ENCODE results near the gene HCK.

The HCK gene

DNA sequence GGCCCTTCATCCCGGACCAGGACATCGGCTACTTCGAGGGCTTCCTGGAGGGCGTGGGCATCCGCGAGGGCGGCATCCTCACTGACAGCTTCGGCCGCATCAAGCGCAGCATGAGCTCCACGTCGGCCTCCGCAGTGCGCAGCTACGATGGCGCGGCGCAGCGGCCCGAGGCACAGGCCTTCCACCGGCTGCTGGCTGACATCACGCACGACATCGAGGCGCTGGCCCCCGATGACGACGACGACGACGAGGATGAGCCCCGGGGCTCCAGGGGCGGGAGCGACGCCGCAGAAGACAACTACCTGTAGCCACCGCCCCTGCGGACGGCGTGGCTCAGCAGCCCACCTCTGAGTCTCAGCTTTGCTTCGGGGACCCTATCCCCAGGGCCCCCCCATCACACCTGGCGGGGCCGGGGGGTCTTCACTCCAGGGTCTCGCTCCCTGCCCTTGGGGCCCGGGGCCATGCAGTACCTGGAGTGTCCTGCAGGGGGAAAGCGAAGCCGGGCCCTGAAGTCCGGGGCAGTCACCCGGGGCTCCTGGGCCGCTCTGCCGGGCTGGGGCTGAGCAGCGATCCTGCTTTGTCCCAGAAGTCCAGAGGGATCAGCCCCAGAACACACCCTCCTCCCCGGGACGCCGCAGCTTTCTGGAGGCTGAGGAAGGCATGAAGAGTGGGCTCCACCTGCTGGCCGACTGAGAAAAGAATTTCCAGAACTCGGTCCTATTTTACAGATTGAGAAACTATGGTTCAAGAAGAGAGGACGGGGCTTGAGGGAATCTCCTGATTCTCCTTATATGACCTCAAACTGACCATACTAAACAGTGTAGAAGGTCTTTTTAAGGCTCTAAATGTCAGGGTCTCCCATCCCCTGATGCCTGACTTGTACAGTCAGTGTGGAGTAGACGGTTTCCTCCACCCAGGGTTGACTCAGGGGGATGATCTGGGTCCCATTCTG, 20.8 kb upstream of the HCK start (continued):
- TF ChIP-seq ZFP69B (tag by site-specific recombination; IDR thresholded peaks at IDR 0.05) (0 out of 2 replicates have a peak, but pooled peaks have one; percentile 21), ZFHX2 (tag by site-specific recombination; conservative IDR thresholded peaks at IDR 0.05) (no peak), HOXA7 (CRISPR knock-in tag; IDR thresholded peaks at IDR 0.05; ENCODE audit: borderline replicate concordance) (no peak), KLF7 (tag by site-specific recombination; IDR thresholded peaks at IDR 0.05; ENCODE audit: borderline replicate concordance) (no peak), ZBTB8A (tag by site-specific recombination; IDR thresholded peaks at IDR 0.05) (peak; percentile 52), KLF8 (tag by site-specific recombination; IDR thresholded peaks at IDR 0.05) (0 out of 2 replicates have a peak, but pooled peaks have one; percentile 39), ZNF362 (tag by site-specific recombination; IDR thresholded peaks at IDR 0.05) (no peak), ZNF311 (tag by site-specific recombination; IDR thresholded peaks at IDR 0.05; ENCODE audit: borderline replicate concordance) (no peak), ZNF19 (tag by site-specific recombination; IDR thresholded peaks at IDR 0.05; ENCODE audit: low read depth) (no peak), ZNF514 (tag by site-specific recombination; IDR thresholded peaks at IDR 0.05) (no peak), ZNF24 (tag by site-specific recombination; IDR thresholded peaks at IDR 0.05) (no peak; the same call in 1 of the 2 replicates), ZNF626 (tag by site-specific recombination; IDR thresholded peaks at IDR 0.05) (no peak), ZSCAN30 (tag by site-specific recombination; IDR thresholded peaks at IDR 0.05) (0 out of 2 replicates have a peak, but pooled peaks have one; percentile 17), ZNF670 (tag by site-specific recombination; IDR thresholded peaks at IDR 0.05; ENCODE audit: low read depth) (no peak), ZNF510 (tag by site-specific recombination; IDR thresholded peaks at IDR 0.05; ENCODE audit: insufficient replicate concordance) (no peak), ZNF777 (tag by site-specific recombination; IDR thresholded peaks at IDR 0.05; ENCODE audit: borderline replicate concordance) (no peak), REST (tag by site-specific recombination; IDR thresholded peaks at IDR 0.05) (no peak), ZNF2 (tag by site-specific recombination; IDR thresholded peaks at IDR 0.05) (no peak), ZNF394 (tag by site-specific recombination; IDR thresholded peaks at IDR 0.05; ENCODE audit: borderline replicate concordance) (peak; percentile 45; the same call in 1 of the 2 replicates), ZNF202 (tag by site-specific recombination; IDR thresholded peaks at IDR 0.05; ENCODE audit: borderline replicate concordance) (no peak), ZNF223 (tag by site-specific recombination; IDR thresholded peaks at IDR 0.05) (no peak), EGR2 (tag by site-specific recombination; IDR thresholded peaks at IDR 0.05; ENCODE audit: low read depth) (no peak), ZNF473 (tag by site-specific recombination; IDR thresholded peaks at IDR 0.05) (no peak), ZIC2 (tag by site-specific recombination; IDR thresholded peaks at IDR 0.05) (peak; percentile 32), ZNF274 (IDR thresholded peaks at IDR 0.05; ENCODE audit: low read length) (no peak), ZNF274 (tag by site-specific recombination; IDR thresholded peaks at IDR 0.05; ENCODE audit: borderline replicate concordance) (no peak), ZNF114 (tag by site-specific recombination; IDR thresholded peaks at IDR 0.05) (no peak), ZNF791 (tag by site-specific recombination; IDR thresholded peaks at IDR 0.05) (no peak), REPIN1 (tag by site-specific recombination; IDR thresholded peaks at IDR 0.05; ENCODE audit: low read depth) (no peak), GFI1B (tag by site-specific recombination; IDR thresholded peaks at IDR 0.05) (no peak), ZBTB48 (tag by site-specific recombination; IDR thresholded peaks at IDR 0.05) (peak; percentile 48; the same call in 1 of the 2 replicates), ZNF654 (tag by site-specific recombination; IDR thresholded peaks at IDR 0.05; ENCODE audit: low read depth) (peak; percentile 92)
- TF ChIP-seq, protein P1, sequence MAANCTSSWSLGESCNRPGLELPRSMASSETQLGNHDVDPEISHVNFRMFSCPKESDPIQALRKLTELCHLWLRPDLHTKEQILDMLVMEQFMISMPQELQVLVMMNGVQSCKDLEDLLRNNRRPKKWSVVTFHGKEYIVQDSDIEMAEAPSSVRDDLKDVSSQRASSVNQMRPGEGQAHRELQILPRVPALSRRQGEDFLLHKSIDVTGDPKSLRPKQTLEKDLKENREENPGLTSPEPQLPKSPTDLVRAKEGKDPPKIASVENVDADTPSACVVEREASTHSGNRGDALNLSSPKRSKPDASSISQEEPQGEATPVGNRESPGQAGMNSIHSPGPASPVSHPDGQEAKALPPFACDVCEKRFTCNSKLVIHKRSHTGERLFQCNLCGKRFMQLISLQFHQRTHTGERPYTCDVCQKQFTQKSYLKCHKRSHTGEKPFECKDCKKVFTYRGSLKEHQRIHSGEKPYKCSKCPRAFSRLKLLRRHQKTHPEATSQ (tag by site-specific recombination; IDR thresholded peaks at IDR 0.05): no peak
- TF ChIP-seq, protein P2, sequence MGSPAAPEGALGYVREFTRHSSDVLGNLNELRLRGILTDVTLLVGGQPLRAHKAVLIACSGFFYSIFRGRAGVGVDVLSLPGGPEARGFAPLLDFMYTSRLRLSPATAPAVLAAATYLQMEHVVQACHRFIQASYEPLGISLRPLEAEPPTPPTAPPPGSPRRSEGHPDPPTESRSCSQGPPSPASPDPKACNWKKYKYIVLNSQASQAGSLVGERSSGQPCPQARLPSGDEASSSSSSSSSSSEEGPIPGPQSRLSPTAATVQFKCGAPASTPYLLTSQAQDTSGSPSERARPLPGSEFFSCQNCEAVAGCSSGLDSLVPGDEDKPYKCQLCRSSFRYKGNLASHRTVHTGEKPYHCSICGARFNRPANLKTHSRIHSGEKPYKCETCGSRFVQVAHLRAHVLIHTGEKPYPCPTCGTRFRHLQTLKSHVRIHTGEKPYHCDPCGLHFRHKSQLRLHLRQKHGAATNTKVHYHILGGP (tag by site-specific recombination; IDR thresholded peaks at IDR 0.05): no peak

Measured in HEK293 (cell line).